HG03139 (cell line): Measurements from ENCODE around the gene TPD52L2.

Source experiments
- ATAC-seq: cut with Tn5 transposase; IDR thresholded peaks from one replicate; pipeline ENCODE4 v1.9.1; 2021; ENCODE audit not compliant: unreplicated experiment

Gene TPD52L2

DNA sequence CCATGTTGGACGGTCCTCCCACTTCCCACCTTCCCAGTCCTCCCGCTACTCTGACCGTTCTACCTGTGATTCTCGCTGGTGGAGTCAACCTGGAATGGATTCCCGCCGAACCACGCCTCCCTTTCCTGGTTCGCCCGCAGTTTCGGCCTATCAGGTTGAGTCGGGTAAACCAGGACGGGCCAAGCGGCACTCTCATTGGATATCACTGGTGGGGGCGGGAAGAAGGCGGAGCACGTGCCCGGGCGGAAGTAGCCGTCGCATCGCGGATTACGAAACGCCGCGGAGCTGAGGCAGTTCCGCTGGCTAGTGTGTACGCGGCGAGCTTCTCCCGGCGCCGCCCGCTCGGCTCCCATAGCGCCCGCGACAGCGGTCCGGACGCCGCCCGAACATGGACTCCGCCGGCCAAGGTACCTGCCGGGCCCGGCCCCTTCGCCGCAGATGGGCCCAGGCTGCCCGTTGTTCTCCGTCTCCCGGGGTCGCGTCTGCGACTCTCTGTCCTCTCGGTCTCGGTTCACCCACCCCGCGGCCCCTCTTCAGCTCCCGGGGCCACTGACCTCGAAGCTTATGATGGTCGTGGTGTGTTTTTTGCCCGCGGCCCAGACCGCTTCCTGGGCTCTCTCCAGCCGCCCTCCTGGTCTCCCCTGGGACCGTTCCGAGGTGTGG is at the start of gene TPD52L2:
TSS of gene TPD52L2 (plus strand) at position 293 of the 663 bp plus-strand sequence. CDS start at position 389, 96 bp downstream.
- ATAC-seq, result peak; percentile 71

GRCh38 chr20:63815615-63816253 is 49.3 kb upstream of the TPD52L2 start:
- no peak for ATAC-seq

- no peak for ATAC-seq
Measured at GRCh38 chr20:63819224-63819921, 45.7 kb upstream of the TPD52L2 start.

DNA sequence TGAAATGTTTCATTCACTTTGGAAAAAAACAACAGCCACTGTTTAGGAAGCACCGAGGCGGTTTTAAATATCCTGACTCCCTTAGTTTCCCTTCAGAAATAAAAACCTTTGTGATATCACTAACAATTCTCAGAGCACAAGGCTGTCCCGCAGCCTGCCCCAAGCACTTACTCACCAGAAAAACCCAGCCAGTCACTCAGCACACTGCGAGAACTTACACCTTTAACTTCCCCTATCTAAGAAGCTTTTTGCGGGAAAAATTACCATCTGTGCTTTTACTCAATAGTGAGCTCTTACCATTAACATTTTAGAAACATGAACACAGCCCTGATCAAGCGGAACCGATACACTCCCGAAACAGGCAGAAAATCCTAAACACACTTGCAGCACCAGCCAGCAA is 43.3 kb upstream of the TPD52L2 start:
- ATAC-seq, result no peak

GRCh38 chr20:63822276-63822696 is 42.8 kb upstream of the TPD52L2 start:
- ATAC-seq, result no peak

- ATAC-seq, result no peak
Measured at GRCh38 chr20:63823691-63824311, 41.3 kb upstream of the TPD52L2 start.

DNA sequence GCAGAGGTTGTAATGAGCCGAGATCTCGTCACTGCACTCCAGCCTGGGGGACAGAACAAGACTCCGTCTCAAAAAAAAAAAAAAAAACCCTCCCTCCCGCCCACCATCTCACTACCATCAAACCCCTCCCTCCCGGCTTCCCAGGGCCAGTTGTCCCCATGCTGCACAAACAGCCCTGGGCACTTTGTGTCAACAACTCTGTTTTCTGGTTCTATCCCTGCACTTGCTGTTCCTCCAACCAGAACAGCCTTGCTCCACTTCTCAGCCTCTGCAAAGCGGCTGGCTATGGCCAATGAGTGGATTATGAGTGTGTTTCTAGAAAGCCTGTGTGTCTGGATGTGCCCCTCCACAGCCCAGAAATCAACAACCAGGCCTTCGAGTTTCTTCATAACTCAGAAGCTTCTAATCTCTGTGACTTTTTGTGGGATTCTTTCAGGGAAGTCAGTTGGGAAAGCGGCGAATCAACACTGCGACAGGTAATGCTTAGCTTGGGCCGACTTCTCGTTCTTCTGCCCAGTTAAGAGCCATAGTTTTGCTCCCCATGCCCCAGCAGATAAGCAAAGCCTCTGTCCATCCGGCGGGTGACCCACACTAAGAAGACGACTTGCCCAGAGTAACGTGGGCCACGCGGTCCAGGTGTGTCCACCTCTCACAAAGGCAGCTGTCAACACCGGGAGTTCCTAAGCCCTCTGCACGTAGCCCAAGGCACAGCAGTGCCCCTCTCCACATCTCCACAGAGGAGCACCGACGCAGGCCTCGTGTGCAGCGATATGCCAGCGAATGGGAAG is 39.5 kb upstream of the TPD52L2 start:
- no peak for ATAC-seq

- no peak for ATAC-seq
Measured at GRCh38 chr20:63826753-63827152, 38.3 kb upstream of the TPD52L2 start.

DNA sequence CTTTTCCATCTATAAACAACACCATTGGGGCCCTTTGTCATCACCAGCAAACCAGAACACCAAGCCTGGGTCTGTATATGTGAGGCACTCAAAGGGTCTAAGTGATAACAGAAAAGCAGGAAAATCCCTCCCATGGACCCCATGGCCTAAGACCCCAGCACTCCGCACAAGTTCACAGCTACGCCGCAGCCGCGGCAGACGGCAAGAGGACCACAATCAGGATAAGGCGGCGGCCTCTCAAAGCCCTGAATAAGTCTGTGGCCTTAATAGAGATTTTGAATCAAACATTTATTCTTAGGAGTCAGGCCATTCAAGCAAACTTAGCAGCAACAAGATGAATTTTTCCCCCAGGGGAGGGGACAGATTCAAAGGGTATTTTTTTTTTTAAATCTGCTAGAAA is 36.9 kb upstream of the TPD52L2 start:
- ATAC-seq, result no peak

GRCh38 chr20:63828545-63828944 is 36.5 kb upstream of the TPD52L2 start:
- ATAC-seq, result no peak

DNA sequence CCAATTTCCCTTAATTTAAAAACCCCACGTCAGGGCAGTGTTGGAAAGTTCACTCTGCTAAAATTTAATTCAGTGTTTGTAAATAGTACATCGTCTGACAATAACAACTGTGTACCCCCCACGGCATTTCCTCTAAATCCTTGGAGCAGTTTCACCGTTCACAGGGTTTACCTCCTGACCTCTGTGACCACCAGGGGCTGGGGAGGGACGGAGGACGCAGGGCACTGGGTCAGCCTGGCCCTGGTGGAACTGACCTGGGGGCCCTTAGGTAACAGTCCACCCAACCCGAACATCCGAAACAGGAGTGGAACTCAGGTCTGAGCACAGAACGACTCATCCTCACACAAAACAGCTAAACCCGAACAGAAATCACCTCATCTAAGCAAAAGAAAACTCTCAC is 36.1 kb upstream of the TPD52L2 start:
- ATAC-seq, result no peak

GRCh38 chr20:63829603-63829944 is 35.5 kb upstream of the TPD52L2 start:
- no peak for ATAC-seq

DNA sequence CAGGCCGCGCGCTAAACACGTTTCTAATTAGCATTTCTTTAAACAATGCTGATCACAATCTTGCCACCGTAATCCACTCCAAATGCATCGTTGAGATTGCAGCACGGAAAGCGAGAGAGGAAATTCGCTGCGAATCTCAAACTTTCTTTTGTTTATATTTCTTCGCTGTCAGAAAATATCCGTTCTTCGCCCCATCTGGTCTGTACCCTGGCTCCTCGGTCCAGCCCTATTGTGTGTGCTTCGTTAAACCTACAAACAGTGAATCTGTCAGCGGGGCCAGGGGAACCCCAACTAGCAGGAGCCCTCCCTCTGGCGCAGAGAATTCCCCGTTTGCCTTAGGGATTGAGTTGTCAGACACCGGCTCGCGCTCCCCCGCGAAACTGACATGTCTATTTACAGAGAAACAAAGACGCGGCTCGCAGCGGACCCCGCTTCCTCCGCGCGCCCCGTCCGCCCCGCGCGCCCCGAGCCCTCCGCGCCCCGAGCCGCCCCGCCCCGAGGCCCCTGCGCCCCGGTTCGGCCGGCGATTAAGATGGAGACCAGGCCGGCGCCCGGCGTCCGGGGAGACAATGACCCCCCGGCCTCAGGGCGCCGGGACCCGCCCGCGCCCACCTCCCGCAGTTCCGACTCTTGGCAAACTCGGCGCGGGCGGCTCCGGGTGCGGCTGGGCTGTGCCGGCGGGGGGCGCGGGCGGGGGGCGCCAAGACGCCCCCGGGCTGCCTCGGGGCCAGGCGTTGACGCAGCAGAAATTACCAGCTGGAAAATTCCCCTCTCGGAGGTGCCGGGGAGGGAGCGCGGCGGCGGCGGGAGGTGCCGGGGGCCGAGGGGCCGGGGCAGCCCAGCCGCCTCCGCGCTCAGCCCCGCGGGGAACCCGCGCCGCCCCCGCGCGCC is 34.9 kb upstream of the TPD52L2 start:
- no peak for ATAC-seq

DNA sequence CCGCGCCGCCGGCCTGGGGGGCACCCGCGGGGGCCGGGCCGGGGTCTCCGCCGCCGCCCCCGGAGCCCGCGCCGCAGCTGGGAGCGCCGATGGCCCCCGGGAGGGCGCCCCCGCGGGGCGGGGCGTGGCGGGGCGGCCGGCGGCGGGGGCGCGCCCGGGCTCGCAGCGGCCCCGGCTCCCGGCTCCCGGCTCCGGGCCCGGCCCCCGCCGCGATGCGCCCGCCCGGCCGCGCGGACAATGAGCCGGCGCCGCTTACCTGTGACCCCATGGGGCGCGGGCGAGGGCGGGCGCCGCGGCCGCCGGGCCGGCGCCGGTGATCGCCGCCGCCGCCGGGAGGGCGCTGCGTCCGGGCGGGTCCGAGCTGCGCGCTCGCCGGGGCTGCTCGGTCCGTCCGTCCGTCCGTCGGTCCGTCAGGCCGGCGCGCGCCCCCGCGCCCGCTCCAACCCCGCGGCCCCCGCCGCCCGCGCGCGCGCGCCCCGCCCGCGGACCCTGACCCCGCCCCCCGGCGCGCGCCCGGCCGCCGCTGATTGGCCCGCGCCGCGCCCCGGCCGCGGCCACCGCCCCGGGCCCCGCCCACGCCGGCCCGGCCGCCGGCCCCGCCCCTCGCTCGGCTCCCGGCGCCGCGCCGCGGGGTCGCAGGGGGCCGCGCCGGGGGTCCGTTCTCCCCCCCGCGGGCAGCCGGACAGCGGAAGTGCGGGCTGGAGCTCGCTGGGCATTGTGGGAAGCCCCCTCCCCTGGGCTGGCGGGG is 34.1 kb upstream of the TPD52L2 start, which contains the start of gene ZBTB46:
TSS of gene ZBTB46 (minus strand) at position 424 of the 748 bp plus-strand sequence. CDS start 40,507 bp downstream, outside the sequence.
- no peak for ATAC-seq

DNA sequence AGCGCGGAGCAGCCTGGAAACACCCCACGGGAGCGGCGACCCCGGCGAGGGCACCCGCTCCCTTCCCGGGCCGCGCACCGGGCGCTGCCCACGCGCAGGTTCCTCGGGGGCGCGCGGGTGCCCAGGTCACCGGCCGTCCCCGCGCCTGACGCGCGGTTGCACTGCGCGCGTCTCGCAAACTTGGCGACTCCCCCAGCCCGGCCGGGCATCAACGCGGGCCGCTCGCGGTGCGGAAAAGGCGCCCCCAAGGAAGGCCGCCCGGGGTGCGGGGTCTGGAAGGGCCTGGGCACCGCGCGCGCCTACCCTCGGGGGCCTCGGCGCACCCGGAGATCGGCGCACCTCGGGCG is 33.5 kb upstream of the TPD52L2 start:
- ATAC-seq, result no peak

GRCh38 chr20:63831993-63832686 is 32.9 kb upstream of the TPD52L2 start:
- no peak for ATAC-seq

GRCh38 chr20:63833776-63834490 is 31.1 kb upstream of the TPD52L2 start:
- no peak for ATAC-seq

- no peak for ATAC-seq
Measured at GRCh38 chr20:63834491-63834880, 30.6 kb upstream of the TPD52L2 start.
